Measurements from ENCODE around the gene GSTM1.
"Not testable (repeated sequence)": the region's sequence is repeated elsewhere in the genome, so short reads cannot be mapped to it uniquely, and the experiment has no call there.

Gene GSTM1

DNA sequence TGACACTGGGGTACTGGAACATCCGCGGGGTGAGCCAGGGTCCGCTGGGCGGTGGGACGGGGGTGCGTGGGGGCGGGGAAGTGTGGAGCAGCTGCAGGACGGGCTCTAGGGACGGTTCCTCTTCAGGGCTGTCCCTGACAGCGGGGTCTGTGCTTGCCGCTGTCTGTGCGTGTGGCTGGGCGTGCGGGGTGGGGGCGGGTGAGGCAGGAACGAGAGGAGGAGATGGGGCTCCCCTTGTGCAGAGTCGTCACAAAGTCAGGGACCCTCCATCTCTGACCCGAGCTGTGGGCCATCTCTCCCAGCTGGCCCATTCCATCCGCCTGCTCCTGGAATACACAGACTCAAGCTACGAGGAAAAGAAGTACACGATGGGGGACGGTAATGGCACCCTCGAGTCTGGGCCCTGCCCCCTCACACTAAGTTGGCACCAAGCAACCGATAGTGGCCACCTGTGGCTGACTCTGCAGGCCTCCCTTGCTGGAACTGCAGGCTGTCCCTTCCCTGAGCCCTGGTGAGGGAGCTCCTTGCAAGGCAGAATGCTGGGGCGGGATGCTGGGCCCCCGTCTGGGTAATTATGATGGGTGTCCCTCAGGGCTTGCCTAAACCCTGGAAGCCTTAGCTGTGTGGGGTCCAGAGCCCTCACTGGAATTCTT, 19.4 kb upstream of the GSTM1 start:
- no peaks in the 10 kb centered on the region for H3K9me3 ChIP-seq (ENCODE audit: severe bottlenecking)
- TF ChIP-seq, protein P1, sequence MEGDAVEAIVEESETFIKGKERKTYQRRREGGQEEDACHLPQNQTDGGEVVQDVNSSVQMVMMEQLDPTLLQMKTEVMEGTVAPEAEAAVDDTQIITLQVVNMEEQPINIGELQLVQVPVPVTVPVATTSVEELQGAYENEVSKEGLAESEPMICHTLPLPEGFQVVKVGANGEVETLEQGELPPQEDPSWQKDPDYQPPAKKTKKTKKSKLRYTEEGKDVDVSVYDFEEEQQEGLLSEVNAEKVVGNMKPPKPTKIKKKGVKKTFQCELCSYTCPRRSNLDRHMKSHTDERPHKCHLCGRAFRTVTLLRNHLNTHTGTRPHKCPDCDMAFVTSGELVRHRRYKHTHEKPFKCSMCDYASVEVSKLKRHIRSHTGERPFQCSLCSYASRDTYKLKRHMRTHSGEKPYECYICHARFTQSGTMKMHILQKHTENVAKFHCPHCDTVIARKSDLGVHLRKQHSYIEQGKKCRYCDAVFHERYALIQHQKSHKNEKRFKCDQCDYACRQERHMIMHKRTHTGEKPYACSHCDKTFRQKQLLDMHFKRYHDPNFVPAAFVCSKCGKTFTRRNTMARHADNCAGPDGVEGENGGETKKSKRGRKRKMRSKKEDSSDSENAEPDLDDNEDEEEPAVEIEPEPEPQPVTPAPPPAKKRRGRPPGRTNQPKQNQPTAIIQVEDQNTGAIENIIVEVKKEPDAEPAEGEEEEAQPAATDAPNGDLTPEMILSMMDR (IDR thresholded peaks at IDR 0.05; ENCODE audit: poor library complexity, severe bottlenecking): no peak
- peaks cover 3% of the 10 kb centered on the region for H3K4me1 ChIP-seq (ENCODE audit: insufficient read depth, poor library complexity, severe bottlenecking)
- no peaks in the 10 kb centered on the region for H3K36me3 ChIP-seq (ENCODE audit: low read depth)
- DNase-seq (ENCODE audit: low spot score) (no peak), ATAC-seq (ENCODE audit: low read depth) (no peak)
- H3K4me3 ChIP-seq (ENCODE audit: severe bottlenecking): no peak overlapping the region
- H3K27me3 ChIP-seq (ENCODE audit: insufficient read depth, poor library complexity, severe bottlenecking): no peaks in the 10 kb centered on the region
- H3K27ac ChIP-seq (ENCODE audit: poor library complexity, severe bottlenecking): no peak overlapping the region

DNA sequence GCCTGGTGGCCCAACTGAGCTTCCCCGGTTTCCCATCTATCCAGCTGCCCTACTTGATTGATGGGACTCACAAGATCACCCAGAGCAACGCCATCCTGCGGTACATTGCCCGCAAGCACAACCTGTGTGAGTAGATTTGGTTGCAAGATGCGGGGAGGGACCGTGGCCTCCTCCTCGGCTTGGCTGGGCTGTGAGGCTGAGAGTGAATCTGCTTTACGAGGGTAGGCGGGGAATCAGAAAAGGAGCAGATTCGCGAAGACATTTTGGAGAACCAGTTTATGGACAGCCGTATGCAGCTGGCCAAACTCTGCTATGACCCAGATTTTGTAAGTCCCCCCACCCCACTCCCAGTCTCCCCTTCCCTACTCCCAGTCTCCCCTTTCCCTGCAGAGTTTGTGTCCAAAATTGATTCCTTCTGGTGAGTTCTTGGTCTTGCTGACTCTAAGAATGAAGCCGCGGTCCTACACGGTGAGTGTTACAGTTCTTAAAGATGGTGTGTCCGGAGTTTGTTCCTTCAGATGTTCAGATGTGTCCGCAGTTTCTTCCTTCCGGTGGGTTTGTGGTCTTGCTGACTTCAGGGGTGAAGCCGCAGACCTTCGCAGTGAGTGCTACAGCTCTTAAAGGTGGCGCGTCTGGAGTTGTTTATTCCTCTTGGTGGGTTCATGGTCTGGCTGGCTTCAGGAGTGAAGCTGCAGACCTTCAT, 18.2 kb upstream of the GSTM1 start:
- TF ChIP-seq, protein P1 (IDR thresholded peaks at IDR 0.05; ENCODE audit: poor library complexity, severe bottlenecking): no peak
- no peaks in the 10 kb centered on the region for H3K4me1 ChIP-seq (ENCODE audit: insufficient read depth, poor library complexity, severe bottlenecking)
- H3K4me3 ChIP-seq (ENCODE audit: severe bottlenecking): no peak overlapping the region
- no peaks in the 10 kb centered on the region for H3K36me3 ChIP-seq (ENCODE audit: low read depth)
- ATAC-seq (ENCODE audit: low read depth) (no peak), DNase-seq (ENCODE audit: low spot score) (no peak)
- H3K27me3 ChIP-seq (ENCODE audit: insufficient read depth, poor library complexity, severe bottlenecking): no peaks in the 10 kb centered on the region
- no peaks in the 10 kb centered on the region for H3K9me3 ChIP-seq (ENCODE audit: severe bottlenecking)
- H3K27ac ChIP-seq (ENCODE audit: poor library complexity, severe bottlenecking): no peak overlapping the region

- not testable (repeated sequence) for ATAC-seq (ENCODE audit: low read depth); DNase-seq (ENCODE audit: low spot score); H3K36me3 ChIP-seq (ENCODE audit: low read depth); H3K27ac ChIP-seq (ENCODE audit: poor library complexity, severe bottlenecking); H3K4me1 ChIP-seq (ENCODE audit: insufficient read depth, poor library complexity, severe bottlenecking); H3K27me3 ChIP-seq (ENCODE audit: insufficient read depth, poor library complexity, severe bottlenecking); H3K9me3 ChIP-seq (ENCODE audit: severe bottlenecking); H3K4me3 ChIP-seq (ENCODE audit: severe bottlenecking)
Observed at GRCh38 chr1:109669949-109670302, 17.7 kb upstream of the GSTM1 start.

DNA sequence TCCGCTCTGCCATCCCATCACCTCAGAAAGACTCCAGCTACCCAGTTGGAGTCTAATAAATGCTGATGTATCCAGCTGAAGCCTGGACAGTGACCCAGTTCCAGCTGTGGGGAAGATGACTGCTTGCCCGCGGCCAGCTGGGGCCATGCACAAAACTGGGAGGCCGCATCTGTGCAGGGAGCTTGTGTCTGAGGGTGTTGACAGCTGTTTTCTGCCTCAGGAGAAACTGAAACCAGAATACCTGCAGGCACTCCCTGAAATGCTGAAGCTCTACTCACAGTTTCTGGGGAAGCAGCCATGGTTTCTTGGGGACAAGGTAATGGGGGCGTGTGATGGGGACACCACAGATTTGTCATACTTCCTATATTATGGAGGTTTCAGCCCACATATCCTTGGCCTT, 16.6 kb upstream of the GSTM1 start:
- ATAC-seq (ENCODE audit: low read depth): no peak
- Histone ChIP-seq H3K27me3 (ENCODE audit: insufficient read depth, poor library complexity, severe bottlenecking) (no peaks in the 10 kb centered on the region), H3K4me1 (ENCODE audit: insufficient read depth, poor library complexity, severe bottlenecking) (no peaks in the 10 kb centered on the region), H3K4me3 (ENCODE audit: severe bottlenecking) (no peak overlapping the region), H3K9me3 (ENCODE audit: severe bottlenecking) (no peaks in the 10 kb centered on the region), H3K36me3 (ENCODE audit: low read depth) (no peaks in the 10 kb centered on the region), H3K27ac (ENCODE audit: poor library complexity, severe bottlenecking) (no peak overlapping the region)
- no peak for DNase-seq (ENCODE audit: low spot score)
- TF ChIP-seq, protein P1 (IDR thresholded peaks at IDR 0.05; ENCODE audit: poor library complexity, severe bottlenecking): no peak

GRCh38 chr1:109673861-109674260, 13.8 kb upstream of the GSTM1 start:
- DNase-seq (ENCODE audit: low spot score): not testable (repeated sequence)

GRCh38 chr1:109676683-109677381, 10.8 kb upstream of the GSTM1 start:
- ATAC-seq (ENCODE audit: low read depth); H3K4me3 ChIP-seq (ENCODE audit: severe bottlenecking); H3K9me3 ChIP-seq (ENCODE audit: severe bottlenecking); H3K4me1 ChIP-seq (ENCODE audit: insufficient read depth, poor library complexity, severe bottlenecking); H3K36me3 ChIP-seq (ENCODE audit: low read depth); DNase-seq (ENCODE audit: low spot score); H3K27ac ChIP-seq (ENCODE audit: poor library complexity, severe bottlenecking); H3K27me3 ChIP-seq (ENCODE audit: insufficient read depth, poor library complexity, severe bottlenecking): not testable (repeated sequence)

More at GRCh38 chr1:109673861-109674260, 13.8 kb upstream of the GSTM1 start:
- H3K36me3 ChIP-seq (ENCODE audit: low read depth); ATAC-seq (ENCODE audit: low read depth); H3K27me3 ChIP-seq (ENCODE audit: insufficient read depth, poor library complexity, severe bottlenecking); H3K27ac ChIP-seq (ENCODE audit: poor library complexity, severe bottlenecking); H3K4me3 ChIP-seq (ENCODE audit: severe bottlenecking); H3K9me3 ChIP-seq (ENCODE audit: severe bottlenecking); H3K4me1 ChIP-seq (ENCODE audit: insufficient read depth, poor library complexity, severe bottlenecking): not testable (repeated sequence)

Measured in RWPE2 (cell line).